HG02642 (cell line): ENCODE results near the gene SREBF2.
A peak's percentile ranks its signal among the peaks of the same experiment; 100 is the strongest.
"Not testable (repeated sequence)": the region's sequence is repeated elsewhere in the genome, so short reads cannot be mapped to it uniquely, and the experiment has no call there.

Experiments
- ATAC-seq: cut with Tn5 transposase; IDR thresholded peaks from one replicate; pipeline ENCODE4 v1.9.1; 2021; ENCODE audit warnings: mild to moderate bottlenecking; ENCODE audit not compliant: unreplicated experiment, poor library complexity

Gene SREBF2

GRCh38 chr22:41936894-41937169, 103.9 kb downstream of the SREBF2 start:
- ATAC-seq, result no peak

DNA sequence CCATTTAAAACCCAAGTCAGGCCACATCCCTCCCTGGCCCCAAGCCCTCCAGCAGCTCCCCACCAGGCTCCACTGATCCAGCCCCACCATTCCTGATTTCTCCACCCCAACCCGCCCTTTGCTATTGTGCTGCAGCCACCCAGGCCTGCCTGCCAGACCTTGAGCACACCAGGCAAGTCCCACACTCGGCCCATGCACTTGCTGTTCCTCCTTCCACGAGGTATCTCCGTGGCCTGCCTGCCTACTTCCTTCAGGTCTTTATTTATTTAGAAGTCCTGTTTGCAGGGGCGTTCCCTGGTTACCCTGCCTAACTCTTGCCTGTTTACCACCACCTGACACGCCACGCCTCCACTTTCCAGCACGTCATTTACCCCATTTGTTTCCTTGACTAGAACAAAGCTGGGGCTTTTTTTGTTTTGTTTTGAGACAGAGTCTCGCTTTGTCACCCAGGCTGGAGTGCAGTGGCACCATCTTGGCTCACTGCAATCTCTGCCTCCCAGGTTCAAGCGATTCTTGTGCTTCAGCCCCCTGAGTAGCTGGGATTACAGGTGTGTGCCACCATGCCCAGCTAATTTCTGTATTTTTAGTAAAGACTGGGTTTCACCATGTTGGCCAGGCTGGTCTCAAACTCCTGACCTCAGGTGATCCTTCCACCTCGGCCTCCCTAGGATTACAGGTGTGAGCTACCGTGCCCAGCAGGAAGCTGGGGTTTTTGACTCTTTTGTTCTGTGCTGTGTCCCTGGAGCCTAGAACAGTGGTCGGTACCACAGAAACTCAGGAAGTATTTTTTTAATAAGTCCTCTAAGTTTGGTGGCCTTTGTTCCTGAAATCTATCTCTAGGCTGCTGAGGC, 107.3 kb downstream of the SREBF2 start:
- peak; percentile 56 for ATAC-seq

- peak; percentile 37 for ATAC-seq
Observed at GRCh38 chr22:41940832-41941765, 108.2 kb downstream of the SREBF2 start.

DNA sequence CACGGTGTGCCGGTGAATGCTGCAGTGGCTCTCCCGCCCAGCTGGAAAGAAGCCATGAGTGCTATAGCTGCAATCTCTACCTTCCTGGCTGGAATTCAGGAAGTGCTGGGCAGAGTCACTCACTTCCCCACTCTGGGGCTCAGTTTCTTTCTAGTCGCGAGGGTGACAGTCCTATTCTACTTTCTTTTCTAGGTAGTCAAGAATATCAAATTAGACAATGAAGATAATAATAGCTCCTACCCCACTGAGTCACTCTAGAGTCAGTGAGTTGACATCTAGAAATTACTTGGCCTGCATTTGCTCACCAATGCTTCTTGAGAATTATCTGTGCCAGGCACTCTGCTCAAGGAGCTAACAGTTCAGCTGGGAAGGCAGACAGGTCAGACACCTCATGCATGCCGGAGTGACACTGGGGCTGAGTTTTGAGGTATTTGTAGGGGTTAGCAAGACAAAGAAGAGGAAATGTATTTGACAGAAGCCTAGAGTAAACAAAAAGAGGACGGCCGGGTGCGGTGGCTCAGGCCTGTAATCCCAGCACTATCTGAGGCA, 110.8 kb downstream of the SREBF2 start:
- ATAC-seq, result no peak

DNA sequence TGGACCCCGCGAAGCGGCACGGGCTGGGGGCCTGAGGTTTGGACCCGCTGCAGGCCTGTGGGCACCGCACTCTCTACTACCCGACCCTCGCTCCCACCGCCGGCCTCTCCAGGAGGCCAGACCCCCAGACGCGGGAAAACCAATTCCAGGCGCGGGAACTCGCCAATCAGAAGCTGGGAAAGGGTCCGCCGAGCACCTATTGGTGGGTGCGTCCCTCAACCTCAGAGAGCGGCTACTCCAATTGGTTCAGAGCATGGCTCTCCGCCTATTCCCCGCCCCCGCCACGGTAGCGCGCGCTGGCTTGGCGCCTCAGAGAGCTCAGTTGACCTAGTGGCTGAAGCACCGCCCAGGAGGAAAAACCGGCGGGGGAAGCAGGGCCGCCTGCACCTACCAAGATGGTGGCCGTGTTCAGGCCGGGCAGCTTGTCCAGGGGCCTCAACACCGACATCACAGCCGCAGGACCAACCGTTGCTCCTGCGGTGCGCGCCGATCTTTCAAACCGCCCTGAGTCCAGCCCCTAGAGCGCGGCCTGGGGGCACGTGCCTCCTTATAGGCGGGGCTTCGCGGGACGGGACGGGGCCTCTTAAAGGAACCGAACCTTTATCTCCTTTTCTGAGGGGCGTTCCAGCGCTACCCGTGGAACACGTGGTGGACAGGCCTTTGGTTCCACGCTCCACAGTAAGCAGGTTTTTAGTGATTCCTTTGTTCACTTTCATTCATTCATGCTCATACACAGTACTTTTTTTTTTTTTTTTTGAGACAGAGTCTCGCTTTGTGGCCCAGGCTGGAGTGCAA, 113.9 kb downstream of the SREBF2 start, which contains the start of gene CENPM:
Gene CENPM (minus strand): TSS at position 524 of the 795 bp plus-strand sequence. CDS start 76 bp downstream, at position 448.
- ATAC-seq, result peak; percentile 83

GRCh38 chr22:41947424-41948080, 114.6 kb downstream of the SREBF2 start:
- no peak for ATAC-seq

- no peak for ATAC-seq
Observed at GRCh38 chr22:41948142-41948541, 115.2 kb downstream of the SREBF2 start.

DNA sequence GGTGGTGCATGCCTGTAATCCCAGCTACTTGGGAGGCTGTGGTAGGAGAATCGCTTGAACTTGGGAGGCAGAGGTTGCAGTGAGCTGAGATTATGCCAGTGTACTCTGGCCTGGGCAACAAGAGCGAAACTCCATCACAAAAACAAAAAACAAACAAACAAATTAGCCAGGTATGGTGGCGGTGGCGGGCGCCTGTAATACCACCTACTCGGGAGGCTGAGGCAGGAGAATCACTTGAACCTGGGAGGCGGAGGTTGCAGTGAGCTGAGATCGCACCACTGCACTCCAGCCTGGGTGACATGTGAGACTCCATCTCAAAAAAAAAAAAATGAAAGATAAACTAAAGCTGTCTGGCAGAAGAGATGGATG, 116.0 kb downstream of the SREBF2 start:
- ATAC-seq, result not testable (repeated sequence)

DNA sequence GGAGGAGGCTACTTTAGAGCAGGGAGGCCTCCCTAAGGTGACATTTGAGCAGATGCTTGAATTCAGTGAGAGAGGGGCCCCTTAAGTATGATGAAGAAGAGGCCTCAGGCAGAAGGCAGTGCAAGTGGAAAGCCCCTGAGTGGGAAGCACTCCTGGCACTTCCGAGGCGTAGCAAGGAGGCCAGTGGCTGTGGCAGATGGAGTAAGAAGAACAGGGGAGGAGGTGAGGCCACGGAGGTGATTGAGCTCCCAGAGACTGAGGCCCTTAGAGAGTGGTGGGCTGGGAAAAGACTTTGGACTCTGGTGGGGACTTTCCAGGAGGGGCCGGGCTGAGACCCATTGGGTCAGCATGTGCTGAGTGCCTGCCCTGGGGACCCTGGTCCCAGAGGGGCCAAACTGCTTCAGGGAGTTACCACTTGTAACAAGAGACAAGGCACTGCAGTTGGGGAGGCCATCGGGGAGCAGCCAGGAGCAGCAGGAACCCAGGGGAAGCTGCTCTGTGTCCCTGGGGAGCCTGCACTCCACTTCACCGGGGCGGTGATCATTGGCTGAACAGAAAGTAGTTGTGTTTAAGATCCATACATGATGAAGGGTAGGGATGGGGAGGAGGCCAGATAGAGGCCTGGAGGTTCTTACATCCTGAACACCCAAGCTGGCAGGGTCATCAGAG, 116.5 kb downstream of the SREBF2 start:
- no peak for ATAC-seq

GRCh38 chr22:41951898-41952474, 119.1 kb downstream of the SREBF2 start, which contains the start of gene SMIM45:
Gene SMIM45 (plus strand): TSS chr22:41952150.
- no peak for ATAC-seq

GRCh38 chr22:41952713-41953112, 119.8 kb downstream of the SREBF2 start:
- no peak for ATAC-seq
